ENCODE results near the gene CDH13.

Gene CDH13

GRCh38 chr16:82830944-82831343 lies 204.2 kb downstream of the CDH13 start:
- TF ChIP-seq TAF1 (IDR thresholded peaks at IDR 0.05; ENCODE audit: borderline replicate concordance, insufficient read depth, low read length), result no peak
- no peak for TF ChIP-seq SIN3A (IDR thresholded peaks at IDR 0.05; ENCODE audit: borderline replicate concordance, insufficient read depth, low read length)

- TF ChIP-seq FOXP2 (optimal IDR thresholded peaks at IDR 0.05; ENCODE audit: borderline replicate concordance, extremely low read depth, extremely low read length, insufficient read depth) (no peak), REST (IDR thresholded peaks at IDR 0.05; ENCODE audit: insufficient read depth in 1 of 2, low read depth in 2 of 2, low read length in 2 of 2) (no peak)
These were observed 206.1 kb downstream of the CDH13 start for GRCh38 chr16:82832821-82833220.

GRCh38 chr16:82833378-82833993 lies 206.7 kb downstream of the CDH13 start:
- no peak for TF ChIP-seq SIN3A (IDR thresholded peaks at IDR 0.05; ENCODE audit: borderline replicate concordance, insufficient read depth, low read length)
- no peak for TF ChIP-seq TAF1 (IDR thresholded peaks at IDR 0.05; ENCODE audit: borderline replicate concordance, insufficient read depth, low read length)
- no peak for TF ChIP-seq FOXP2 (optimal IDR thresholded peaks at IDR 0.05; ENCODE audit: borderline replicate concordance, extremely low read depth, extremely low read length, insufficient read depth)
- TF ChIP-seq REST (IDR thresholded peaks at IDR 0.05; ENCODE audit: insufficient read depth in 1 of 2, low read depth in 2 of 2, low read length in 2 of 2), result no peak
- no peak for TF ChIP-seq POLR2AphosphoS5 (IDR thresholded peaks at IDR 0.05; ENCODE audit: low read depth, low read length)

- no peak for TF ChIP-seq SIN3A (IDR thresholded peaks at IDR 0.05; ENCODE audit: borderline replicate concordance, insufficient read depth, low read length)
- TF ChIP-seq FOXP2 (optimal IDR thresholded peaks at IDR 0.05; ENCODE audit: borderline replicate concordance, extremely low read depth, extremely low read length, insufficient read depth), result no peak
- TF ChIP-seq TAF1 (IDR thresholded peaks at IDR 0.05; ENCODE audit: borderline replicate concordance, insufficient read depth, low read length), result no peak
- no peak for TF ChIP-seq REST (IDR thresholded peaks at IDR 0.05; ENCODE audit: insufficient read depth in 1 of 2, low read depth in 2 of 2, low read length in 2 of 2)
- TF ChIP-seq POLR2AphosphoS5 (IDR thresholded peaks at IDR 0.05; ENCODE audit: low read depth, low read length), result no peak
These were observed 207.5 kb downstream of the CDH13 start for GRCh38 chr16:82834151-82834815.

DNA sequence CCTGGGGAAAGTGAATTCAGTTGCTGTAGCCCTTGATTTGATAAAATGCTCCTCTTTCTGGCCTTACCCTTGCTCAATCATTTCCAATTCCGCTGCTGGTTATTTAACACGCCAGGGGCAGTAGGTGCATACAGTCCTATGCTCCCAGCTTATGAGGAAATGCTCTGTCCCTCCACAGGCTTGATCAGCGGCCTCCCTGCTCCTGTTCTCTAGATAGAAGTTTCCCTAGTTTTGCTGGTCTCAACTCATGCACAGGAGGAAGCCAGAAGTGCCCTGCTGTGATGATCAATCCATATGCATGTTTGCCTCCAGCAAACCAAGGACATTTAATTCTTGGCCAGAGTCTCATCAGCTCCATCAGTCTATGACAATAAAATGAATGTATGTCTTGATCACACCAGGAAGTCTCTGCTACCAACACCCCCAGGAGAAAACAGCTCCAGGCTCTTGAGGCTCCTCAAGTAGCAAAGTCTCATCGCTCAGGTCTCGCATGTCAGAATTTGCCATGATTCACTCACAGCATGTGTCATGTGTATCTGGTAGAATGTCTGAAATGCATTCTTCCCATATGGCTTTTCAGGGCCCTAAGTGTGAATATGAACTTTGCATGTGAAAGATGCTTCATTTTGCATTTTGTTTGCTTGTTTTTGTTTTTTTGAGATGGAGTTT lies 208.9 kb downstream of the CDH13 start:
- TF ChIP-seq SIN3A (IDR thresholded peaks at IDR 0.05; ENCODE audit: borderline replicate concordance, insufficient read depth, low read length) (no peak), REST (IDR thresholded peaks at IDR 0.05; ENCODE audit: insufficient read depth in 1 of 2, low read depth in 2 of 2, low read length in 2 of 2) (no peak), TAF1 (IDR thresholded peaks at IDR 0.05; ENCODE audit: borderline replicate concordance, insufficient read depth, low read length) (no peak), POLR2AphosphoS5 (IDR thresholded peaks at IDR 0.05; ENCODE audit: low read depth, low read length) (no peak), FOXP2 (optimal IDR thresholded peaks at IDR 0.05; ENCODE audit: borderline replicate concordance, extremely low read depth, extremely low read length, insufficient read depth) (no peak)
